Measurements from ENCODE around the gene RFX8. TPM values are rescaled to one million over a fixed set of nuclear protein-coding genes. Genes with fewer than 3 reads are reported as not detected.

The RFX8 gene
- total and polyA plus RNA-seq, 2 of the 8 experiments (the other 6 are each of a cell fraction or from before 2014, with no cell fraction given), result 0.60 to 0.97 TPM

DNA sequence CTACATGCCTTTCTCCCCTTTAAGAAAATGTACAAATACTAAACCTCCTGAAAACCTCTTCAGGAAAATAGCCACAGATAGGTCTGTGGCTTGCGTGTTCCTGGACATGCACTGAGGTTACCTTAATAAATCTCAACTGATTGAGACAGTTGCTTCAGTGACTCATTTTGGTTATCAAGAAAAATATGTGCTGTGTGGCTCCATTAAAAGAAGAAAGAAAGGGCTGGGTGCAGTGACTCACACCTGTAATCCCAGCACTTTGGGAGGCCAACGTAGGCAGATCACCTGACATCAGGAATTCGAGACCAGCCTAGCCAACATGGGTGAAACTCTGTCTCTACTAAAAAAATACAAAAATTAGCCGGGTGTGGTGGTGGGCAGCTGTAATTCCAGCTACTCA, 114.7 kb downstream of the RFX8 start:
- H4K91ac ChIP-seq (replicated peaks; ENCODE audit: insufficient read length, low read length), result no peak overlapping the region
- DNase-seq (ENCODE audit: low read depth in 1 of 2, low spot score in 2 of 2), result no peak
- no peaks in the 10 kb centered on the region for H4K20me1 ChIP-seq (replicated peaks in 1 of 2; ENCODE audit: control insufficient read depth in 1 of 2, insufficient read depth in 2 of 2, low read length in 2 of 2)
- no peaks in the 10 kb centered on the region for H3K23me2 ChIP-seq (ENCODE audit: low read depth, low read length)
- no peak overlapping the region for H2BK120ac ChIP-seq (replicated peaks; ENCODE audit: low read depth, low read length)
- H3K23ac ChIP-seq (ENCODE audit: insufficient read length), result no peak overlapping the region
- H3K56ac ChIP-seq (replicated peaks; ENCODE audit: insufficient read length, low read depth, low read length), result no peak overlapping the region
- ChIA-PET POLR2A (ENCODE audit: partially characterized antibody) (no interaction called here), CTCF (ENCODE audit: partially characterized antibody) (interaction anchor here (3.2 to 4.8 kb wide), 2 partner anchors 10 to 18 kb away, joined by 10 to 33 read pairs; no protein-coding TSS in a partner anchor)
- 65% methylated on average over 4 of the region's 4 CpGs; no CpG with 5 or more reads in 1 of the 2 experiments for WGBS, 2 experiments (ENCODE audit: extremely low coverage in 1 of 2, insufficient coverage in 1 of 2, insufficient read length in 1 of 2, insufficient replicate concordance in 2 of 2, low coverage in 1 of 2, low lambda C conversion rate in 2 of 2, missing lambda C conversion rate in 1 of 2)
- H4K8ac ChIP-seq (ENCODE audit: extremely low read depth, insufficient read depth, low read length), result no peak overlapping the region
- H2AK5ac ChIP-seq (ENCODE audit: low read depth, low read length), result no peak overlapping the region
- no peak overlapping the region for H3K4ac ChIP-seq (replicated peaks; ENCODE audit: insufficient read length, low read depth, low read length)
- H3K79me1 ChIP-seq (ENCODE audit: low read depth, low read length), result no peaks in the 10 kb centered on the region
- TF ChIP-seq, protein P1, sequence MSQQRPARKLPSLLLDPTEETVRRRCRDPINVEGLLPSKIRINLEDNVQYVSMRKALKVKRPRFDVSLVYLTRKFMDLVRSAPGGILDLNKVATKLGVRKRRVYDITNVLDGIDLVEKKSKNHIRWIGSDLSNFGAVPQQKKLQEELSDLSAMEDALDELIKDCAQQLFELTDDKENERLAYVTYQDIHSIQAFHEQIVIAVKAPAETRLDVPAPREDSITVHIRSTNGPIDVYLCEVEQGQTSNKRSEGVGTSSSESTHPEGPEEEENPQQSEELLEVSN (IDR thresholded peaks at IDR 0.05), result no peak
- TF ChIP-seq POLR2A (IDR thresholded peaks at IDR 0.05; ENCODE audit: control extremely low read depth in 1 of 2, low read depth in 2 of 2, low read length in 2 of 2) (no peak), BCL11A (IDR thresholded peaks at IDR 0.05; ENCODE audit: low read depth in 2 of 2, low read length in 2 of 2) (no peak), GABPA (IDR thresholded peaks at IDR 0.05; ENCODE audit: borderline replicate concordance, insufficient read depth, low read length) (no peak), CHD1 (IDR thresholded peaks at IDR 0.05; ENCODE audit: low read depth, low read length) (no peak), SP4 (IDR thresholded peaks at IDR 0.05; ENCODE audit: low read length) (no peak), CEBPB (IDR thresholded peaks at IDR 0.05; ENCODE audit: low read depth, low read length) (no peak), JUN (IDR thresholded peaks at IDR 0.05; ENCODE audit: low read depth, low read length) (no peak), NRF1 (IDR thresholded peaks at IDR 0.05; ENCODE audit: low read depth, low read length) (no peak), MAFK (IDR thresholded peaks at IDR 0.05; ENCODE audit: low read depth, low read length) (no peak), FOSL1 (IDR thresholded peaks at IDR 0.05; ENCODE audit: insufficient read depth, low read depth, low read length) (no peak), CHD2 (IDR thresholded peaks at IDR 0.05; ENCODE audit: low read length) (no peak), KDM5A (IDR thresholded peaks at IDR 0.05; ENCODE audit: low read length) (no peak), GTF2F1 (IDR thresholded peaks at IDR 0.05; ENCODE audit: borderline replicate concordance, low read depth, low read length) (no peak), HDAC6 (IDR thresholded peaks at IDR 0.05; ENCODE audit: low read depth, low read length) (no peak), ZNF274 (IDR thresholded peaks at IDR 0.05; ENCODE audit: borderline replicate concordance, extremely low read depth, low read length) (no peak)
- H3K27me3 ChIP-seq (replicated peaks in 1 of 4; ENCODE audit: control insufficient read depth in 3 of 4, extremely low read depth in 1 of 4, insufficient read depth in 3 of 4, low read length in 3 of 4), result no peaks in the 10 kb centered on the region
- H3K9me3 ChIP-seq (ENCODE audit: insufficient read depth in 2 of 2, low read depth in 1 of 2, low read length in 1 of 2), result no peaks in the 10 kb centered on the region
- H3K4me1 ChIP-seq (replicated peaks in 1 of 4; ENCODE audit: control insufficient read depth in 3 of 4, insufficient read depth in 4 of 4, low read length in 3 of 4), result peaks cover 2 to 7% (median 2%) of the 10 kb centered on the region in 4 experiments; a peak in 5 of 7 replicates
- no peak overlapping the region for H2BK5ac ChIP-seq (ENCODE audit: low read depth, low read length)
- H3K4me2 ChIP-seq (ENCODE audit: insufficient read depth in 1 of 2, low read depth in 2 of 2, low read length in 2 of 2), result no peak overlapping the region
- H3K18ac ChIP-seq (ENCODE audit: extremely low read depth, low read length), result no peak overlapping the region
- no peak overlapping the region for H3K4me3 ChIP-seq (ENCODE audit: extremely low read depth in 1 of 4, insufficient read depth in 2 of 4, low read depth in 3 of 4, low read length in 4 of 4)
- H3K79me2 ChIP-seq (ENCODE audit: control insufficient read depth in 1 of 2, insufficient read depth in 2 of 2, low read length in 2 of 2), result no peaks in the 10 kb centered on the region
- no peak overlapping the region for H2BK15ac ChIP-seq (ENCODE audit: low read length)
- H2BK12ac ChIP-seq (ENCODE audit: low read depth, low read length), result no peak overlapping the region
- H3K36me3 ChIP-seq (ENCODE audit: control insufficient read depth in 2 of 4, insufficient read depth in 4 of 4, low read length in 3 of 4), result no peaks in the 10 kb centered on the region
- no peak overlapping the region for H4K5ac ChIP-seq (ENCODE audit: insufficient read length, low read depth, low read length)
- H2AFZ ChIP-seq (ENCODE audit: low read length), result no peak overlapping the region
- H3K14ac ChIP-seq (ENCODE audit: insufficient read length), result no peak overlapping the region
- no peak overlapping the region for H3K27ac ChIP-seq (ENCODE audit: low read depth, low read length)
- no peak for FAIRE-seq
- H2BK20ac ChIP-seq (ENCODE audit: low read length), result no peak overlapping the region
- H3K9ac ChIP-seq (replicated peaks in 1 of 4; ENCODE audit: extremely low read depth in 1 of 4, low read depth in 3 of 4, low read length in 3 of 4), result no peak overlapping the region

Data from H1 (cell line).